ENCODE data around the gene CACNB2.

Gene CACNB2

DNA sequence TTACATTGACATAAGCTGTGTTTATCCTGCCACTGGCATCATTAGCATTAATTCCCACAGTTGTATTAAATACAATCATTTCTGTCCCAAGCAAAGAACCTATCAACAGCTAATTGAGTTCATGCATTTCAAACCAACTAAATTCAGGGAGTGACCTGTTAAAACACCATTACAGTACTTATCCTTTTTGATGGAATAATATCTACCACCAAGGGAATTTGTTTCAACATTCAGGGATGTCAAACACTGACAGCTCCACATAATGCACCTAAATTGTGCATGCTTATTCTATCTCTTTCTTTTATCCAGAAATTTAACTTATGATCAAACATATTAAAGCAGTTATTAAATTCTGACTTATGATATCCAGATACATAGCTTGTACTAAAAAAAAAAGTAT is 374.3 kb downstream of the CACNB2 start:
- no peak for DNase-seq (ENCODE audit: low spot score)

DNA sequence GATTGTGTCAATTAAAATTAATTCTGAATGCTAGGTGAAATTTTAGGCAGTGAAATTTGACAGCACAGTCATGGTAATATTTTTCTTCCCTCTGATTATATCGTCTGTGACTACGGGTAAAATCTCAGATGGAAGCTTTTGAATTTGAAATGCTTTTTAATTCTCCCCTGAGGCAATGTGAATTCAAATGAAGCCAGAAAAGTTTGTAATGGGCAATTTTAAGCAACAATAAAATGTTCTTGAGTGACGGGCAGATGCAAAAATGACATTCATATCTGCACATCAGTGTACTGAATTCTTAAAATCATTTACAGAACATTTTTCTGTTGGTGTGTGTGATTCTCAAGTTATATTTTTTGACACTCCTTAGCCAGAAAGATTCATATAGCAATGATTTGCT is 376.6 kb downstream of the CACNB2 start:
- no peak for DNase-seq (ENCODE audit: low spot score)

DNA sequence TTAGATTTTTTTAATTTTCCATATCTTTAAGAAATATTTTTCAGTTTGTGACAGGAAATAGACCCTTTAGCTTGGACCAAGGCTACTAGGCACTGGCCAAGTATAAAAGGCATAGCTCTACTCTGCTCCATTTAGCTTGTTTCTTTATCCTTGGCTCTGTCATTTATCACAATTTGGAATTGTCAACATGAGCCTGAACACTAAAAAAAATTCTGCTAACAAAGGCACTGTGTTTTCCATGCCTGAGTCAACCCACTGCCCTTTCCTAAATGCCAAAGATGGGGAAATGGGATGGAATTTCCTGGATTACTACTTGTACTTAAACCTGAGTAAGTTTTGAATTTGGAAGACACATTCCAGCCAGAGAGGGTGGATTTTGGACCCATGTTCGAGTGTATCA is 382.8 kb downstream of the CACNB2 start:
- DNase-seq (ENCODE audit: low spot score), result no peak

DNA sequence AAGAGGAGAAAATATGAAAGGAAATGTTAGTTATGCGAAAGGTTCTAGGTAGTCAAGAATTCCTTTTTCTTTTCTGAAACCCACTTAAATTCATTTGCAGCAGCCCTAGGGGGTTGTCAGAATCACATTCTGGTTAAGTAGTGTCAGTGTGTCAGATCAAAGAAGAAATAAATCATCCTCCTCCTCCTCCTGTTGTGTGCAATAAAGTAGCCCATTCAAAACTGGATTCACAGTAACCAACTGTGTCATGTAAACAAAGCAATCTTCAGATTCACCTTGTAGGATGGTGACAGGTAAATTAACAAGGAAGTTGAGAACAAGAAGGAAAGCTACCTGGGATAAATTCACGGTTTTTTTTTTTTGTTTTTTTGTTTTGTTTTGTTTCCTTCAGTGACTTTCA is 383.6 kb downstream of the CACNB2 start:
- no peak for DNase-seq (ENCODE audit: low spot score)

DNA sequence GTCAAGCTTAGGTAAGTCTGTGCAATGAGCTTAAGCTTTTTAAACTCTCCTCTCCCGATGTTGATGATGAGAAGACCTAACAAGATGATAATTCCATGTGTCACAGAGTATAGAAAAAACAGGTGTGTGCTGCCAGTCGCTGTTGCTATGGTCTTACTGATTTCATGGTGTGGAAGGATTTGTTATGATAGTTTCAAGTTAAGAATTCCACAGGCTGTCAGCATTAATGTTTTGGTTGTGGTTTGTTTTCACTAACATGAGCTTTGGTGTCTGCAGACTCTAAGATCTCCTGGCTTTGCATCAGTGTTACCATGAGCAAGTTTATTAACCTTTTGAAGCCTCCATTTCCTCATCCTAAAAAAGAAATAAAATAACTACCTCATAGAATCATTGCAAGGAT is 387.5 kb downstream of the CACNB2 start:
- DNase-seq (ENCODE audit: low spot score), result no peak

DNA sequence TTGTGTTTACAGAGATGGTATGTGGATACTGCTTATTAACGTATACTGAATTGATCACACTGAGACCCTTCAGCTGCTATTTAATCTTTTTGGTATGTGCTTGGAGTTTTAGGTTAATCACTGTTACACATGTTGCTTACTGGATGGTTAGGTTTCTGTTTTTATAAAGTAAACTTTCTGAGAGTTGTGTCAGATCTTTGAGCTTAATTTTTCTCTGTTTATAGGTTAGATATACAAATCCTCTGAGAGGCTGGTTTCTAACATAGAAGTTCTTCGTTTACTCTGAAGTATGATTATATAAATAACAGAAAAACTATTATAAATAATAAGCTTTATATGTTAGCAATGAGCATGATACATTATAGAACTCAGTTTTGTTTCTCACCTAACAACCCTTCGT is 388.1 kb downstream of the CACNB2 start:
- DNase-seq (ENCODE audit: low spot score), result no peak

DNA sequence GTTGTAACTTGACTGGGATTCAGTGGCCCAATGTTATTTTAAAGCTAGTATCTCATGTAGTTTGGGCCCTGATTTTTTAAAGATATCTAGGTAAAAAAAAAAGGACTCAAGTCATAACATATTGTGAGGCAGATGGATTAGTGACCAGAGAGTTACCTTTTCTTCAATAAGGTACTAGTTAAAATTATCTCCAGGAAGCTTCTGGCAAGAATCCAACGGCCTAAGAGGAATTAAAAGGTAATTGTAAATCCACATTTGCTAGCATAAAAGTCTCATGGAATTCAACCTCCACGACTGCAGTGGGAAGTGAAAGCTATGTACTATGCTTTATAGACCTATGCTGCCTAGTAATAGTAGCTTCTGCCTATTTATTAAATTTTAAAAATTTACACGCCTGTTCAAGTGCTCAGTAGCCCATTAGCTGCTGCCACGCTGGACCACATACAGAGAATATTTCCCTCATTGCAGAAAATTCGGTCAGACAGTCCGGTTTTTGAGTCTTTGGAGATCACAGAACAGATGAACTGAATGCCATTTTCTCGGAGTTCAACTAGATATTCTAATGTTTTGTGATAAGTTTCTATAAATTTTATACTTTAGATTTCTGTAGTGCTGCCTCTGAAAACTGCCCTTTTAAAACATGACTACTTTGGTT is 392.8 kb downstream of the CACNB2 start:
- DNase-seq (ENCODE audit: low spot score), result no peak

DNA sequence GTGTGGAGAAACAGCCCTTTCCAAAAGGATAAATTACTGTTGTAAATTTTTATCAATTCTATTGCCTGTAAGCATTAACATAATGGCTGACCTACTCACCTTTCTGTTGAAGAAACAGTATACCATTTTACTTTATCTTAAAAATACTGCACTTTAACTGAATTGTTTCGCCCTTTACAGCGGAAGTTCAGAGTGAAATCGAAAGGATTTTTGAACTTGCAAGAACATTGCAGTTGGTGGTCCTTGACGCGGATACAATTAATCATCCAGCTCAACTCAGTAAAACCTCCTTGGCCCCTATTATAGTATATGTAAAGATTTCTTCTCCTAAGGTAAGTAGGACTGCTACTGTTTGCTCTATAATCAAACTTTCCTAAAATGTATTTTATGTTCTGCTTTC is 393.7 kb downstream of the CACNB2 start:
- no peak for DNase-seq (ENCODE audit: low spot score)

DNA sequence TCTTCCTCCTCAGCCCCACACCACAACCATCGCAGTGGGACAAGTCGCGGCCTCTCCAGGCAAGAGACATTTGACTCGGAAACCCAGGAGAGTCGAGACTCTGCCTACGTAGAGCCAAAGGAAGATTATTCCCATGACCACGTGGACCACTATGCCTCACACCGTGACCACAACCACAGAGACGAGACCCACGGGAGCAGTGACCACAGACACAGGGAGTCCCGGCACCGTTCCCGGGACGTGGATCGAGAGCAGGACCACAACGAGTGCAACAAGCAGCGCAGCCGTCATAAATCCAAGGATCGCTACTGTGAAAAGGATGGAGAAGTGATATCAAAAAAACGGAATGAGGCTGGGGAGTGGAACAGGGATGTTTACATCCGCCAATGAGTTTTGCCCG is 399.1 kb downstream of the CACNB2 start:
- no peak for DNase-seq (ENCODE audit: low spot score)

DNA sequence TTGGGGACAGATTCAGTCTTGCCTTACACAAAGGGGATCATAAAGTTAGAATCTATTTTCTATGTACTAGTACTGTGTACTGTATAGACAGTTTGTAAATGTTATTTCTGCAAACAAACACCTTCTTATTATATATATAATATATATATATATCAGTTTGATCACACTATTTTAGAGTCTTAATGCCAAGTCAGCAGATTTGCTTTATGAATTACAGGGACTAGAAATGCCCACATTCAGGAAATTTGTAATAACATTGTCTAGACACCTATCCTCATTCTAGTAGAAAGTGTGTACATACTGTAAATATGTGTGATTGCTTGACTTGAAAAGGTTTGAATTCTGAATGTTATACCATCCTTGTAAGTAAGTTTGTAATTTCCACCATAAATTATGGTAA is 400.0 kb downstream of the CACNB2 start:
- DNase-seq (ENCODE audit: low spot score), result no peak

DNA sequence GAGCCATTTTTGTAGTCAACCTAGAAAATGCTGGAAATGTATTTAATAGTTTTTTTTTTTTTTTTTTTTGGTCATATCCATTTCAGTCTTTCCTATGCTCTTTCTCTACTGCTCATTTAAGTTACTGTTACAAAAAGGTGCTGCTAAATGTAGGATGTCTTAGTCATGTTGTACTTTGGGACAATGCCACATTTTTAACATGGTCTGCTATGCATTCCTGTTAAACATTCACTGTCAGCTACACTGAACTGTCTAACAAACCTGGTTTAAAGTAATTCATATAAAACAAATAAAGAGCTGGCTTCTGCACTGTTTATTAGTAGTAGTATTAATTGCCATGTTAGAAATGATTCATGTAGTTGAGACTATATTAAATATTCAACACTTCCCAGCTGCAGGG is 402.6 kb downstream of the CACNB2 start:
- DNase-seq (ENCODE audit: low spot score), result no peak

DNA sequence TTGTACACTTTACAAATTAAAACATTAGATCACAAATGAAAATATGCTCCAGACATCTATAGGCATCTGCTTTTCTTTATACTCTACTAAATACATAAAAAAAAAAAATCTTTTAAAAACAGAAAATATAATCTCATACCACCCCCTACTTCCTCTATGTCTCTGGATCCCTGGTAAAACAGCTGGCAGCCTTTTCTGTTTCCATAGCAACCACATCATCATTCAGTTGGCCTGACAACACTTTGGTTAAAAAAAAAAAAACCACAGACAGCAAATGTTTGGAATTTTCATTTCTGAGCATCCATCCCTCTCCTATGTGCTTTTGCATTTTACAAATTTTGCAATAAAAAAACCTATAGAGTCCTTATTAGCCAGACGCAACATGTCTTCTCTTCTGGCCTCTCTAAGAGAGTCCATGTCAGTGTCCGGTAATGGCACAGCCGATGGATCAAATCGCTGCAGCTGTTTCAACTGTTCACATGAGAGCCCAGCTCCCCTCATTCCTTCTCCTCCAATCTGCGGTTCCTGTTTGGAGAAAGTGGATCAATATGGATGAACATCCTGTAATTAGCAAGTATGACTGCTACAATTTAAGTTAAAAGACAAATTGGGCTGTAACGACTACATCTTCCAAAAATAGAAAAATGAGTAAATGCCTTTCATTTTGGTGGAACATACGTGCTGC is 405.5 kb downstream of the CACNB2 start:
- DNase-seq (ENCODE audit: low spot score), result no peak

DNA sequence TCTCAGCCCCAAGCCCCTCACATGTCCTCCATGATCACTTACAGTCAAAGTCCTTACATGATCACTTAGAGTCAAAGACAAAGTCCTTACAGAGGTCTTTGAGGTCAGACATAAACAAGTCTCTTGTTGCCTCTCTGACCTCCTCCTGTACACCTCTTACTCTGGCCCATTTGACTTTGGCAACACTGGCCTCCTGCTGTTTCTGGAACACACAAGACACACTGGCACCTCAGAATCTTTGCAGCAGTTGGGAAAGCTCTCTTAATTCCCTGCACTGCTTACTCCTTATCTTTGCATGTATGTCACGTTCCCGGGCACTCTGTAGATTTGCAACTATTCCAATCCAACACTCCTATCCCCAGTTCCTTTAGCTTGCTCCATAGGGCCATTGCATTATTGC is 408.9 kb downstream of the CACNB2 start:
- DNase-seq (ENCODE audit: low spot score), result no peak

DNA sequence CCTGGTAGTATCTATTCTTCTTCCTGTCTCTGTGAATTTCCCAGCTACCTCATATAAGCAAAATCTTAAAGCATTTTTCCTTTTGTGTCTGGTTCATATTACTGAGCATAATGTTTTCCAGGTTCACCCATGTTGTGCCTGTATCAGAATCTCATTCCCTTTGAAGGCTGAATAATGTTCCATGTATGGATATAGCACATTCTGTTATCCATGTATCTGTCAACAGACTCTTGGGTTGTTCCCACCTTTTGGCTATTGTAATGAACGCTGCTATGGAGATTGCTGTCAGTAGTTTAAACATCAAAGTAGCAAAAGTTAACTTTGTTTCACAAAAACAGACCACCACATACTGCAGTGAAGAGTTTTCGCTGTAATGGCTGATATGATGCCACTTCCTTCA is 411.2 kb downstream of the CACNB2 start:
- DNase-seq (ENCODE audit: low spot score), result no peak

DNA sequence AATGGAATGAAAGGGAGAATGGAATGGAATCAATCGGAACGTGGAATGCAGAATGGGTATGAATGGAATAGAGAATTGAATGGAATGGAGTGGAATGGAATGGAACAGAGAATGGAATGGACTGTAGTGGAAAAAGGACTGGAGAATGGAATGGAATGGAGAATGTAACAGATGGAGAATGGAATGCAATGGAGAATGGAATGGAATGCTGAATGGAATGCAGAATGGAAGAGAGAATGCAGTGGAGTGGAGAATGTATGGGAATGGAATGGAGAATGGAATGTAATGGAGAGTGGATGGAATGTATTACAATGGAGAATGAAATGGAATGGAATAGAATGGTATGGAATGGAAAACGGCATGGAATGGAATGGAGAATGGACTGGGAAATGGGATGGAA is 414.3 kb downstream of the CACNB2 start:
- DNase-seq (ENCODE audit: low spot score), result no peak

DNA sequence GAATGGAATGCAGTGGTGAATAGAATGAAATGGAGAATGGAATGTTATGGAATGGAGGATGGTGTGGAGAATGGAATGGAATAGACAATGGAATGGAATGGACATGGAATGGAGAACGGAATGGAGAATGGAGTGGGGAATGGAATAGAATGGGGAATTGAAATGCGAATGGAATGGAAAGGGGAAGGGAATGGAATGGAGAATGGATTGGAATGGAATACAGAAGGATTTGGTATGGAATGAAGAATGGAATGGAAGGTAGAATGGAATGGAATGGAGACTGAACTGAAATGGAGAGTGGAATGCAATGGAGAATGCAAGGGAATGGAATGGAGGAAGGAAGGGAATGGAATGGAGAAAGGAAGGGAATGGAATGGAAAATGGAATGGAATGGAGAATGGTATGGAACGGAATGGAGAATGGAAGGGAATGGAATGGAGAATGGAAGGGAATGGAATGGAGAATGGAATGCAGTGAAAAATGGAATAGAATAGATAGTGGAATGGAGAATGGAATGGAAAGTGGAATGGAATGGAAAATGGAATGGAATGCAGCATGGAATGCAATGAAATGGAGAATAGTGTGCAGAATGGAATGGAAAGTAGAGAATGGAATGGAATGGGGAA is 416.4 kb downstream of the CACNB2 start:
- DNase-seq (ENCODE audit: low spot score), result no peak

DNA sequence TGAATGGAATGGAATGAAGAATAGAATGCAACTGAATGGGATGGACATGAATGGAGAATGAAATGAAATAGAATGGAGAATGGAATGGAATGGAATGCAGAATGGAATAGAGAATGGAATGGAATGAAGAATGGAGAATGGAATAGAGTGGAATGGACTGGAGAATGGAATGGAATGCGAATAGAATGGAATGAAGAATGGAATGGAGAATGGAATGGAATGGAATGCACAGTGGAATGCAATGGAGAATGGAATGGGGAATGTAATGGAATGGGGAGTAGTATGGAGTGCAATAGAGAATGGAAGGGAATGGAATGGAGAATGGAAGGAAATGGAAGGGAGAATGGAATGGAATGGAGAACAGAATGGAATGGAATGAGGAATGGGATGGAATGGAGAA is 417.7 kb downstream of the CACNB2 start:
- no peak for DNase-seq (ENCODE audit: low spot score)

DNA sequence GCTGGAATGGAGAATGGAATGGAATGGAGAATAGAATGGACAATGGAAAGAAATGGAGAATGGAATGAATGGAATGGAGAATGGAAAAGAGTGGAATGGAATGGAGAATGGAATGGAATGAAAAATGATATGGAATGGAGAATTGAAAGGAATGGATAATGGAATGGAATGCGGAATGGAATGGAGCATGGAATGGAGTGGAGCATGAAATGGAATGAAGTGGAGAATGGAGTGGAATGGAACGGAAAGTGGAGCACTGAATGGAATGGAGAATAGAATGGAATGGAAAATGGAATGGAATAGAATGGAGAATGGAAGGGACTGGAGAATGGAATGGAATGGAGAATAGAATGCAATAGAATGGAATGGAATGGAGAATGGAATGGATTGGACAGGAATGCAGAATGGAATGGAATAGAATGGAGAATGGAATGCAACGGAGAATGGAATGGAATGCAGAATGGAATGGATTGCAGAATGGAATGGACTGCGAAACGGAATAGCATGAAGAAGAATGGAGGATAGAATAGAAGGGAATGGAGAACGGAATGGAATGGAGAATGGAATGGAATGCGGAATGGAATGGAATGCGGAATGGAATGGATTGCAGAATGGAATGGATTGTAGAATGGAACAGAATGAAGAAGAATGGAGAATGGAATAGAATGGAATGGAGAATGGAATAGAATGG is 421.8 kb downstream of the CACNB2 start:
- DNase-seq (ENCODE audit: low spot score), result no peak

DNA sequence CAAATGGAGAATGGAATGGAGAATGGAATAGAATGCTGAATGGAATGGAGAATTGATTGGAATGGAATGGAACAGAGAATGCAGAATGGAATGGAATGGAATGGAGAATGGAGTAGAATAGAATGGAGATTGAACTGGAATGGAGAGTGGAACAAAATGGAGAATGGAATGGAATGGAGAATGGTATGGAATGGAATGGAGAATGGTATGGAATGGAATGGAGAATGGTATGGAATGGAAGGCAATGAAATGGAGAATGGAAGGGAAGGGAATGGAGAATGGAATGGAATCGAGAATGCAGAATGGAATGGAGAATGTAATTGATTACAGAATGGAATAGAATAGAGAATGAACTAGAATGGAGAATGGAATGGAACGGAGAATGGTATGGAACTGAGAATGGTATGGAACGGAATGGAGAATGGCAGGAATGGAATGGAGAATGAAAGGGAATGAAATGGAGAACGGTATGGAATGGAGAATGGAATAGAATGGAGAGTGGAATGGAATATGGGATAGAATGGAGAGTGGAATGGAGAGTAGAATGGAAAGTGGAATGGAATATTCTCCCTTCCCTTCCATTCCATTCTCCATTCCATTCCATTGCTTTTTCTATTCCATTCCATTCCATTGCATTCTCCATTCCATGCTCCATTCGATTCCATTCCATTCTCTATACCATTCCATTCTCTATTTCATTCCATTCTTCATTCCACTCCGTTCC is 422.9 kb downstream of the CACNB2 start:
- DNase-seq (ENCODE audit: low spot score), result no peak

DNA sequence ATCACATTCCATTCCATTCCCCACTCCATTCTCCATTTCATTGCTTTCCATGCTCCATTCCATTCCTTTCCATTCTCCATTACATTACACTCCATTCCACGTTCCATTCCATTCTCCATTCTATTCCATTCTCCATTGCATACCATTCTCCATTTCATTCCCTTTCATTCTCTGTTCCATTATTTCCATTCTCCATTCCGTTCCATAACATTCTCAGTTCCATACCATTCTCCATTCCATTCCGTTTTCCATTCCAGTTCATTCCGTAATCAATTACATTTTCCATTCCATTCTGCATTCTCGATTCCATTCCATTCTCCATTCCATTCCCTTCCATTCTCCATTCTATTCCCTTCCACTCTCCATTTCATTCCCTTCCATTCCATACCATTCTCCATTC is 424.8 kb downstream of the CACNB2 start:
- DNase-seq (ENCODE audit: low spot score), result no peak

DNA sequence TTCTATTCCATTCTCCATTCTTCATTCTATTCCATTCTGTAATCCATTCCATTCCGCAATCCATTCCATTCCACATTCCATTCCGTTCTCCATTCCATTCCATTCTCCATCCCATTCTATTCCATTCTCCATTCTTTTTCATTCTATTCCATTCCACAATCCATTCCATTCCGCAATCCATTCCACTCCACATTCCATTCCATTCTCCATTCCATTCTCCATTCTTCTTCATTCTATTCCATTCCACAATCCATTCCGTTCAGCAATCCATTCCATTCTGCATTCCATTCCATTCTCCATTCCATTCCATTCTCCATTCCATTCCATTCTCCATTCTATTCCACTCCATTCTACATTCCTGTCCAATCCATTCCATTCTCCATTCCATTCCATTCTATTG is 426.0 kb downstream of the CACNB2 start:
- DNase-seq (ENCODE audit: low spot score), result no peak

DNA sequence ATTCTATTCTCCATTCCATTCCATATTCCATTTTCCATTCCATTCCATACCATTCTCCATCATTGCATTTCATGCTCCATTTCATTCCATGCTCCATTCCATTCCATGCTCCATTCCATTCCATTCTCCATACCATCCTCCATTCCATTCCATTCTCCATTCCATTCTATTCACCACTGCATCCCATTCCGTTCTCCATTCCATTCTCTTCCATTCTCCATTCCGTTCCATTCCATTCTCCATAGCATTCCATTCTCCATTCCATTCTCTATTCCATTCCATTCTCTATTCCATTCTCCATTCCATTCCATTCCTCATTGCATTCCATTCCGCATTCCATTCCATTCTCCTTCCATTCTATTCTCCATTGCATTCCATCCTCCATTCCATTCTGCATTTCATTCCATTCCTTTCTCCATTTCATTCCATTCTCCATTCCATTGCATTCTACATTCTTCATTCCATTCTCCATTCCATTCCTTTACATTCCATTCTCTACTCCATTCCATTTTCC is 427.2 kb downstream of the CACNB2 start:
- no peak for DNase-seq (ENCODE audit: low spot score)

All from activated CD4-positive, alpha-beta T cell treated with anti-CD3 and anti-CD28 coated beads, Interleukin-2, Interleukin-4, amounts not matched to agents 100 ng/mL and 50 ng/mL, durations not matched to agents 16 hours and 8 hours (primary cell).